Fibroblast of mammary gland (primary cell): ENCODE data around the gene OR2T1.

Source experiments
- DNase-seq: peaks from one replicate; pipeline ENCODE4 v3.0.0-alpha.2; 2010; ENCODE audit warnings: low read depth
- H3K4me3 ChIP-seq: 2 replicates; pipeline ENCODE4 v1.5.1; 2011; ENCODE audit warnings: low read depth, mild to moderate bottlenecking, low read length, moderate library complexity; ENCODE audit not compliant: control insufficient read depth
- TF ChIP-seq, protein P1 (sequence below): conservative IDR thresholded peaks from 2 replicates; pipeline ENCODE4 v1.5.1; 2011; ENCODE audit warnings: low read depth, low read length, inconsistent platforms; ENCODE audit not compliant: control insufficient read depth, insufficient read depth

OR2T1 gene, protein sequence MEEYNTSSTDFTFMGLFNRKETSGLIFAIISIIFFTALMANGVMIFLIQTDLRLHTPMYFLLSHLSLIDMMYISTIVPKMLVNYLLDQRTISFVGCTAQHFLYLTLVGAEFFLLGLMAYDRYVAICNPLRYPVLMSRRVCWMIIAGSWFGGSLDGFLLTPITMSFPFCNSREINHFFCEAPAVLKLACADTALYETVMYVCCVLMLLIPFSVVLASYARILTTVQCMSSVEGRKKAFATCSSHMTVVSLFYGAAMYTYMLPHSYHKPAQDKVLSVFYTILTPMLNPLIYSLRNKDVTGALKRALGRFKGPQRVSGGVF

DNA sequence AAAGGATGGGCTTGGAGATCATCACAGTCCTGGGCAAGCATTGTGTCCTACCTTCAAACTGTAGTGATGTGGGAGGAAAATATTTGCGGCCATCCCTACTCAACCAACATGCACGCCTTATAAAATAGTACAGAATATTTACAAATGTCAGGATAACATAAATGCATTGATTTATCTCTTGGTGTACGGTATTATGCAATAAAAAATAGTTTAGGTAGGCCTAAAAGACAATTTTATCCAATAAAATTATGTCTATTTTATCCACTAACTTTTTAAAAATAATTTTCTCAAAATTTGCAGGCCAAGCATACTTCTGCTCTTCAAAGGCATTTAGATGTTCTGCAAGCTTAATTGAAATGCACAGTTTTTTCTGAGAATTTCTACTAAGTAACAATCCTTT, at the start of gene OR2T1:
Gene OR2T1 (plus strand): TSS at position 301 of the 400 bp plus-strand sequence. CDS start 3,100 bp downstream, outside the sequence.
- no peak for DNase-seq
- no peak within 1 kb of the TSS for H3K4me3 ChIP-seq
- TF ChIP-seq, protein P1, sequence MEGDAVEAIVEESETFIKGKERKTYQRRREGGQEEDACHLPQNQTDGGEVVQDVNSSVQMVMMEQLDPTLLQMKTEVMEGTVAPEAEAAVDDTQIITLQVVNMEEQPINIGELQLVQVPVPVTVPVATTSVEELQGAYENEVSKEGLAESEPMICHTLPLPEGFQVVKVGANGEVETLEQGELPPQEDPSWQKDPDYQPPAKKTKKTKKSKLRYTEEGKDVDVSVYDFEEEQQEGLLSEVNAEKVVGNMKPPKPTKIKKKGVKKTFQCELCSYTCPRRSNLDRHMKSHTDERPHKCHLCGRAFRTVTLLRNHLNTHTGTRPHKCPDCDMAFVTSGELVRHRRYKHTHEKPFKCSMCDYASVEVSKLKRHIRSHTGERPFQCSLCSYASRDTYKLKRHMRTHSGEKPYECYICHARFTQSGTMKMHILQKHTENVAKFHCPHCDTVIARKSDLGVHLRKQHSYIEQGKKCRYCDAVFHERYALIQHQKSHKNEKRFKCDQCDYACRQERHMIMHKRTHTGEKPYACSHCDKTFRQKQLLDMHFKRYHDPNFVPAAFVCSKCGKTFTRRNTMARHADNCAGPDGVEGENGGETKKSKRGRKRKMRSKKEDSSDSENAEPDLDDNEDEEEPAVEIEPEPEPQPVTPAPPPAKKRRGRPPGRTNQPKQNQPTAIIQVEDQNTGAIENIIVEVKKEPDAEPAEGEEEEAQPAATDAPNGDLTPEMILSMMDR, result no peak

DNA sequence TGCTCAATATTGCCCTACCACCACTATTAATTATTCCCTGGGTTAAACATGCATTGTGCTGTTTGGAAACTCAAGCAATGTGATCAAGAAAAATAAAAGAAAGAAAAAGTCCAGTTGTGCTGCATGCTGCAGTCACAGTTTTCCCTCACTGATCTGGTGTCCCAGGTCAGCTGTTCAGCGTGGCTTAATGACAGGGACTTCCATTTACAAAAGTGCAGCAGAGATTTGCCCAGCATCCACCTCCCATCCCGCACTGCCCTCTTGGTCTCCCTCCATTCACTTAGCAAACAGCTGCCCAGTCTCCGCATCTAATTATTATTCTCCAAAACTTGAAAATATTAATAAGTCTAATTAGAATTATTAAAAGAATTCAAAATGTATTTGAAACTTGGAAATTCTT, 43.4 kb upstream of the OR2T1 start:
- no peak overlapping the region for H3K4me3 ChIP-seq
- DNase-seq, result no peak
- TF ChIP-seq, protein P1, result no peak

DNA sequence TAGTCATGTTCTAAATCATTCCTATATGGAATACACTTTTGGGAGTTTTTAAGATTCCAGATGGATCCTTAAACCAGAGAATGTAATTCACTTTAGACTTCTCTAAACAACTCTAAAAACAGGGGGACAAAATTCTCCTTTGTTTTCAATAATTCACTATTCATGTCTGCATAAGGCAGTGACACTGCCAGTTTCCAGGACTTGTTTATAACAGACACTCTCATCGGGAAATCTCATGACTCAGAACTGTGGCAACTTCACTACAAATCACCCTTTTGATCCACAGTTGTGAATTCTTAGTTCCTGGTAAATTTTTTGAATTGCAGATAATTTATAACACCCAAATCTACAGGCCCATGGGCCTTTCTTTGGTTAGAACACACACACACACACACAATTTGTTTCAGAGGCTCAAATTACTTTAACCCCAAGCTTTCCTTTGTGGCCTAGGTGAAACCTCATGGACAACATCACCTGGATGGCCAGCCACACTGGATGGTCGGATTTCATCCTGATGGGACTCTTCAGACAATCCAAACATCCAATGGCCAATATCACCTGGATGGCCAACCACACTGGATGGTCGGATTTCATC, 41.6 kb upstream of the OR2T1 start, which contains the start of gene OR2T4:
Gene OR2T4 (plus strand): TSS at position 545 of the 595 bp plus-strand sequence. CDS start 0 bp downstream, at position 545.
- no peak within 1 kb of the TSS for H3K4me3 ChIP-seq
- DNase-seq, result no peak
- TF ChIP-seq, protein P1, result no peak

DNA sequence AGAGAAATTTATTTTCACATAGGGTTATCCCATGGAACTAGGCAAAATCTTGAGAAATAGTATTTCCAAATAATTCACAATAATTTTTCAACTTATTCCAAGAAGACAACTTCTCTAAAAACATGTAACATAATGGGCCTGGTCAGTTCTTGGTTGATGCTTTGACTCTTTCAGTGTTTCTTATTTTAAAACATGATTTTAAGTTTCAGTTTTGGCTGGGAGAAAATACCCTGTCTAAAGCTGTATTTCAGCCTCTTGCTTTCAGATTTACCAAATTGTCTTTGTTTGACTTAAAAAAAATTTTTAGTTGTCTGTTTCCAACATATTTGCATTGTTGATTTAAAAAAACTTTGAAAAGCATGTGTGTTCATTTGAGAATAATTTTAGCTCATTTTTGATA, 36.2 kb upstream of the OR2T1 start:
- H3K4me3 ChIP-seq, result no peak overlapping the region

DNA sequence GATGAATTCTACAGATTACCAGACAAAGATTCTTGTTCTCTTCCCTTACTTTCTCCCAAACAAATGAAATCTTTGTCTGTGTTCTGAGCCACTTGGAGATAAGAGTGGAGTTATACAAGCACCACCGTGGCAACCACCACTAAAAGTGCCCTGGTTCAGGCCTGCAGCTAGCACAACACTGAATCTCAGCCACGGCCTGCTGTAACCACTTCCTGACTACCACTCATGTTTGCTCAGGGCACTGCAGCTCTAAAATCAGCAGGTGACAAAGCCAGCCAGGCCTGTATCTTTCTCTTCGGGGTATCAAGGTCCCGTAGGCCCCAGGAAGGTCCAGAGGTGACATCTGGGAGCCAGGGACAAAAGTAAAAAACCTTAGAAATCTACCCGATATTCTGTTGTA, 30.5 kb upstream of the OR2T1 start:
- DNase-seq, result no peak
- TF ChIP-seq, protein P1, result no peak
- H3K4me3 ChIP-seq, result no peak overlapping the region

More for the DNA sequence above, 36.2 kb upstream of the OR2T1 start:
- TF ChIP-seq, protein P1, result no peak
- DNase-seq, result no peak

DNA sequence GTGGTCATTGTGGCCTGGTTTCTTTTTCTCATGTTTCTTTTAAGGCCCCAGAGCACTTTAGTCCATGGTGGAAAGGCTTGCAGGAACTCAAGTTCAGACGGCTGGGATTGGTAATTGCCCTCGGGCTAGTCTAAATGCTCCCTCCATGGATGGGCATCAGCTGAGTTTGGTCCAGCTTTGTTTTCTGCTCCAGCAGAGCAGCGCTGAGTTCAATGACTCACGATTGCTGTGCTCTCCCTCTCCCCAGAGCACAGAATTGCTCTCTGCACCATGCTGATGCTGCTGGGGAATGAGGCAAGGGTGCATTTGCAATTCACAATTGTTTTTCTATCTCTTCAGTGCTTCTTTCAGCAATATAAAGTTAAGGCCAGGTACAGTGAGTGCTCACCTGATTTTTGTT, 29.1 kb upstream of the OR2T1 start:
- no peak for DNase-seq

More for the DNA sequence above, 29.1 kb upstream of the OR2T1 start:
- TF ChIP-seq, protein P1, result no peak
- H3K4me3 ChIP-seq, result no peak overlapping the region
